Amygdala (tissue), 56 donors: ENCODE measurements around the gene REG3A.

Source experiments
- DNase-seq, 56 donors: peaks; one replicate each; lab custom pipeline; 2025; lab: John Stamatoyannopoulos, UW

REG3A gene

GRCh38 chr2:79122676-79123075 is 36.9 kb downstream of the REG3A start:
- no peak for DNase-seq

GRCh38 chr2:79120194-79120713 is 39.3 kb downstream of the REG3A start, which contains the start of gene REG1A:
TSS of gene REG1A (plus strand) at chr2:79120488. CDS start at chr2:79120862, 374 bp downstream.
- no peak for DNase-seq

- no peak for DNase-seq
These were observed 42.3 kb downstream of the REG3A start for GRCh38 chr2:79116997-79117928.

GRCh38 chr2:79114797-79115494 is 44.6 kb downstream of the REG3A start:
- no peak for DNase-seq

GRCh38 chr2:79112269-79112668 is 47.3 kb downstream of the REG3A start:
- no peak for DNase-seq
